B cell (primary cell): Measurements from ENCODE around the gene CLP1. TPM values are rescaled to one million over a fixed set of nuclear protein-coding genes. Genes with fewer than 3 reads are reported as not detected.

ENCODE experiments used
- ATAC-seq: fragments of 200-7000 bp; cut with Tn5 transposase; one replicate; pipeline ENCODE4 v1.10.0; 2021; ENCODE audit warnings: low read depth, mild to moderate bottlenecking, moderate number of reproducible peaks, moderate library complexity
- CTCF ChIA-PET: fragments of 350-600 bp; sonication (Branson Sonifier 250); formaldehyde crosslinking; loops from one replicate; lab custom pipeline; 2021; ENCODE audit warnings: antibody characterized with exemption, inconsistent platforms; lab: Charles Lee
- POLR2A ChIA-PET: fragments of 350-600 bp; sonication (Branson Sonifier 250); formaldehyde crosslinking; loops from one replicate; lab custom pipeline; 2021; ENCODE audit warnings: antibody characterized with exemption; lab: Charles Lee
- DNase-seq: peaks from one replicate; pipeline ENCODE4 v3.0.0; 2013
- H2AFZ ChIP-seq: 2 replicates; pipeline ENCODE4 v1.6.1; 2012; ENCODE audit warnings: mild to moderate bottlenecking, low read depth, low read length; ENCODE audit not compliant: insufficient read depth, poor library complexity, severe bottlenecking
- H3K27ac ChIP-seq, 2 donors: 1 replicate in 1 of 2; 2 replicates in 1 of 2; pipeline ENCODE4 v1.5.1; 2012 to 2013; ENCODE audit warnings: low read length in 2 of 2, mild to moderate bottlenecking in 2 of 2, moderate library complexity in 1 of 2
- H3K27me3 ChIP-seq, 4 experiments: fragments of 200-600 bp in 1 of 4; sonication (generic) in 1 of 4; replicated peaks in 1 of 4; 1 replicate in 2 of 4; 2 replicates in 2 of 4; pipeline versions ENCODE4 v1.6.1 to v1.7.0; 2013 to 2016; ENCODE audit warnings: low read length in 3 of 4, mild to moderate bottlenecking in 2 of 4, mixed read lengths in 1 of 4, moderate library complexity in 1 of 4; ENCODE audit not compliant: insufficient read depth in 4 of 4, control insufficient read depth in 3 of 4; ENCODE audit errors: control extremely low read depth in 1 of 4
- H3K36me3 ChIP-seq, 2 experiments: replicated peaks in 1 of 2; 1 replicate in 1 of 2; 2 replicates in 1 of 2; pipeline versions ENCODE4 v1.6.1 to v1.7.1; 2013; ENCODE audit warnings: low read length in 1 of 2; ENCODE audit not compliant: insufficient read depth in 2 of 2, control insufficient read depth in 1 of 2; ENCODE audit errors: control extremely low read depth in 1 of 2, extremely low read depth in 1 of 2
- H3K4me1 ChIP-seq, 2 donors: fragments of 200-600 bp in 1 of 2; sonication (generic) in 1 of 2; 1 replicate in 1 of 2; 2 replicates in 1 of 2; pipeline versions ENCODE4 v1.5.1 to v1.6.1; 2013 to 2017; ENCODE audit warnings: low read length in 2 of 2; ENCODE audit not compliant: control insufficient read depth in 2 of 2, insufficient read depth in 2 of 2
- H3K4me2 ChIP-seq: replicated peaks from 2 replicates; pipeline ENCODE3; 2012; ENCODE audit warnings: mild to moderate bottlenecking, low read depth, low read length; ENCODE audit not compliant: poor library complexity, severe bottlenecking
- H3K4me3 ChIP-seq, 5 experiments: fragments of 200-600 bp in 1 of 5; sonication (generic) in 1 of 5; 1 replicate in 3 of 5; 2 replicates in 2 of 5; pipeline versions ENCODE4 v1.5.1 to v1.7.0; 2011 to 2016; ENCODE audit warnings: low read length in 4 of 5, mild to moderate bottlenecking in 4 of 5, low read depth in 2 of 5, control low read depth in 1 of 5, moderate library complexity in 1 of 5; ENCODE audit not compliant: insufficient read depth in 1 of 5; ENCODE audit errors: control extremely low read depth in 1 of 5, extremely low read depth in 1 of 5
- H3K79me2 ChIP-seq: fragments of 200-600 bp; sonication (generic); one replicate; pipeline ENCODE4 v1.6.0; 2016; ENCODE audit warnings: low read length; ENCODE audit not compliant: control insufficient read depth, insufficient read depth
- H3K9ac ChIP-seq: fragments of 200-600 bp; sonication (generic); 2 replicates; pipeline ENCODE4 v1.6.1; 2017; ENCODE audit warnings: mild to moderate bottlenecking, low read length, moderate library complexity
- H3K9me3 ChIP-seq, 3 donors: one replicate each; pipeline versions ENCODE4 v1.6.1 to v1.7.1; 2013; ENCODE audit warnings: low read length in 2 of 3; ENCODE audit not compliant: control insufficient read depth in 2 of 3, insufficient read depth in 1 of 3; ENCODE audit errors: control extremely low read depth in 1 of 3
- H4K20me1 ChIP-seq: 2 replicates; pipeline ENCODE4 v1.6.0; 2012; ENCODE audit warnings: mild to moderate bottlenecking, low read length; ENCODE audit not compliant: insufficient read depth, control insufficient read depth, poor library complexity, severe bottlenecking
- H3K27ac Mint-ChIP-seq: one replicate; pipeline ENCODE4 v1.8.0; 2021; ENCODE audit warnings: mixed read lengths
- H3K27me3 Mint-ChIP-seq: one replicate; pipeline ENCODE4 v1.8.0; 2021; ENCODE audit warnings: mixed read lengths
- H3K4me1 Mint-ChIP-seq: one replicate; pipeline ENCODE4 v1.8.0; 2021; ENCODE audit warnings: mixed read lengths
- H3K4me3 Mint-ChIP-seq: one replicate; pipeline ENCODE4 v1.8.0; 2021; ENCODE audit warnings: mixed read lengths
- H3K9me3 Mint-ChIP-seq: one replicate; pipeline ENCODE4 v1.8.0; 2022; ENCODE audit warnings: mixed read lengths; ENCODE audit not compliant: insufficient read depth
- CTCF ChIP-seq: fragments of 200-600 bp; IDR thresholded peaks from one replicate; pipeline ENCODE4 v1.8.0; 2022; ENCODE audit warnings: antibody characterized with exemption, mild to moderate bottlenecking
- EZH2 ChIP-seq: IDR thresholded peaks from 2 replicates; pipeline ENCODE4 v1.6.1; 2012; ENCODE audit warnings: borderline replicate concordance, low read depth, mild to moderate bottlenecking, moderate library complexity, low read length; ENCODE audit not compliant: insufficient read depth, poor library complexity, severe bottlenecking
- WGBS: methylation state at CpG from one replicate; pipeline ENCODE4 v1.1.5; 2013; ENCODE audit warnings: missing lambda C conversion rate; ENCODE audit not compliant: insufficient coverage; 5-methylcytosine and 5-hydroxymethylcytosine counted together
- intact Hi-C: fragments of 100-400 bp; cut with micrococcal nuclease; formaldehyde crosslinking; loops from one replicate; pipeline ENCODE4 v1.10.0; 2022
- polyA plus RNA-seq: library from polyadenylated mRNA; depleted of rRNA; stranded (reverse); fragments of >200 nt; gene quantifications from 2 replicates; pipeline ENCODE4 v1.2.3, GENCODE V29; 2012
- total RNA-seq, 2 donors: library from RNA; stranded (reverse); fragments of 120-200 nt in 1 of 2; gene quantifications; 1 replicate in 1 of 2; 2 replicates in 1 of 2; pipeline versions ENCODE4 v1.2.3 to v1.2.4, GENCODE V29; 2013 to 2022

Gene CLP1
- total and polyA plus RNA-seq, 2 donors (not counting 1 experiment from before 2014, with no cell fraction given): 6.0 to 15.5 TPM

- ATAC-seq (no peak), DNase-seq (no peak)
- Histone ChIP-seq H3K27ac (no peak overlapping the region), H3K79me2 (no peaks in the 10 kb centered on the region), H2AFZ (no peak overlapping the region), H3K36me3 (no peaks in the 10 kb centered on the region), H3K27me3 (peaks cover 0 to 65% (median 52%) of the 10 kb centered on the region in 4 experiments), H3K4me1 (peaks cover 46 to 48% of the 10 kb centered on the region in 2 donors), H3K9ac (no peak overlapping the region), H3K9me3 (peaks cover 0 to 11% (median 0%) of the 10 kb centered on the region in 3 donors), H4K20me1 (no peaks in the 10 kb centered on the region), H3K4me2 (no peak overlapping the region), H3K4me3 (no peak overlapping the region)
- intact Hi-C loops: no loop called here
- TF ChIP-seq CTCF: no peak
- no peak for TF ChIP-seq EZH2
- CTCF ChIA-PET: interaction anchor here (1.7 to 6.6 kb wide), 5 partner anchors 11 to 188 kb away, joined by 8 to 106 read pairs (median 44); no protein-coding TSS in a partner anchor
- H3K9me3 Mint-ChIP-seq: no peaks in the 10 kb centered on the region
- H3K27ac Mint-ChIP-seq: no peak overlapping the region
- no peak overlapping the region for H3K4me3 Mint-ChIP-seq
- POLR2A ChIA-PET: no interaction called here
- H3K27me3 Mint-ChIP-seq: peaks cover 76% of the 10 kb centered on the region
- H3K4me1 Mint-ChIP-seq: peaks cover 42% of the 10 kb centered on the region
- 22% methylated on average over 3 of the region's 5 CpGs for WGBS
Observed at GRCh38 chr11:57645689-57646085, 11.9 kb upstream of the CLP1 start.

- H3K9me3 Mint-ChIP-seq: no peaks in the 10 kb centered on the region
- POLR2A ChIA-PET: no interaction called here
- ATAC-seq (no peak), DNase-seq (no peak)
- Histone ChIP-seq H3K9me3 (peaks cover 0 to 11% (median 0%) of the 10 kb centered on the region in 3 donors), H4K20me1 (no peaks in the 10 kb centered on the region), H3K9ac (no peak overlapping the region), H3K36me3 (no peaks in the 10 kb centered on the region), H3K27me3 (peaks cover 0 to 70% (median 52%) of the 10 kb centered on the region in 4 experiments), H2AFZ (peak overlapping the region; percentile 19), H3K4me1 (peaks cover 46 to 48% of the 10 kb centered on the region in 2 donors), H3K27ac (no peak overlapping the region), H3K79me2 (no peaks in the 10 kb centered on the region), H3K4me2 (peak overlapping the region; percentile 4), H3K4me3 (no peak overlapping the region)
- H3K4me3 Mint-ChIP-seq: peak overlapping the region; percentile 24
- CTCF ChIA-PET: interaction anchor here (1.4 to 1.9 kb wide), 4 partner anchors 10 to 301 kb away, joined by 6 to 8 read pairs (median 8); no protein-coding TSS in a partner anchor
- peaks cover 42% of the 10 kb centered on the region for H3K4me1 Mint-ChIP-seq
- intact Hi-C loops: no loop called here
- TF ChIP-seq CTCF (no peak), EZH2 (no peak)
- 34% methylated on average over 8 of the region's 10 CpGs for WGBS
- H3K27ac Mint-ChIP-seq: no peak overlapping the region
- H3K27me3 Mint-ChIP-seq: peaks cover 83% of the 10 kb centered on the region
Observed at GRCh38 chr11:57646194-57646798, 11.3 kb upstream of the CLP1 start.
